PC-9 (cell line): ENCODE measurements around the gene CPD. TPM values are rescaled to one million over a fixed set of nuclear protein-coding genes. Genes with fewer than 3 reads are reported as not detected.

Experiments
- BruUV-seq: library from RNA; stranded (reverse); fragments of 400-500 nt; replicated peaks from 2 replicates; lab custom pipeline; 2021; lab: Mats Ljungman, UMichigan
- CTCF ChIA-PET: fragments of 300-600 bp; sonication (Branson Sonifier 250); formaldehyde crosslinking; loops from one replicate; lab custom pipeline; 2022; ENCODE audit warnings: antibody characterized with exemption; lab: Charles Lee
- POLR2A ChIA-PET: fragments of 300-600 bp; sonication (Branson Sonifier 250); formaldehyde crosslinking; loops from one replicate; lab custom pipeline; 2022; ENCODE audit warnings: antibody characterized with exemption; ENCODE audit not compliant: unreplicated experiment; lab: Charles Lee
- DNase-seq, 2 experiments: peaks; one replicate each; pipeline versions ENCODE4 v3.0.0 to v3.0.0-alpha.2; 2015 to 2022; ENCODE audit warnings: mixed read lengths in 1 of 2
- H2AFZ ChIP-seq: fragments of 200-600 bp; sonication (generic); 2 replicates; pipeline ENCODE4 v1.8.1; 2017; ENCODE audit warnings: antibody characterized with exemption
- H3F3A ChIP-seq: fragments of 200-600 bp; sonication (generic); 2 replicates; pipeline ENCODE4 v1.8.1; 2017; ENCODE audit warnings: antibody characterized with exemption, mild to moderate bottlenecking, low read depth; ENCODE audit not compliant: insufficient read depth
- H3K27ac ChIP-seq: fragments of 200-600 bp; sonication (generic); 2 replicates; pipeline ENCODE4 v1.6.1; 2016; ENCODE audit warnings: mixed run types
- H3K27me3 ChIP-seq: fragments of 200-600 bp; sonication (generic); 2 replicates; pipeline ENCODE4 v1.6.1; 2016; ENCODE audit warnings: low read depth, mixed run types; ENCODE audit not compliant: insufficient read depth
- H3K36me3 ChIP-seq: fragments of 200-600 bp; sonication (generic); 2 replicates; pipeline ENCODE4 v1.6.1; 2016; ENCODE audit warnings: low read depth, mixed run types
- H3K4me1 ChIP-seq: fragments of 200-600 bp; sonication (generic); replicated peaks from 2 replicates; pipeline ENCODE4 v1.6.1; 2016; ENCODE audit warnings: mixed run types; ENCODE audit not compliant: insufficient read depth
- H3K4me2 ChIP-seq: fragments of 200-600 bp; sonication (generic); 2 replicates; pipeline ENCODE4 v1.6.1; 2017; ENCODE audit warnings: mixed run types
- H3K4me3 ChIP-seq: fragments of 200-600 bp; sonication (generic); 2 replicates; pipeline ENCODE4 v1.6.1; 2016; ENCODE audit warnings: mixed run types
- H3K79me2 ChIP-seq: fragments of 200-600 bp; sonication (generic); 2 replicates; pipeline ENCODE4 v1.6.1; 2017; ENCODE audit warnings: low read depth, mixed run types
- H3K9me2 ChIP-seq: fragments of 200-600 bp; sonication (generic); 2 replicates; pipeline ENCODE4 v1.8.1; 2017; ENCODE audit warnings: mild to moderate bottlenecking; ENCODE audit not compliant: insufficient read depth
- H3K9me3 ChIP-seq: fragments of 200-600 bp; sonication (generic); 2 replicates; pipeline ENCODE4 v1.8.1; 2016; ENCODE audit warnings: low read depth; ENCODE audit not compliant: insufficient read depth
- H4K20me1 ChIP-seq: fragments of 200-600 bp; sonication (generic); 2 replicates; pipeline ENCODE4 v1.8.1; 2017; ENCODE audit not compliant: insufficient read depth
- CTCF ChIP-seq: fragments of 200-600 bp; sonication (generic); conservative IDR thresholded peaks from 2 replicates; pipeline ENCODE4 v1.6.1; 2017; ENCODE audit warnings: mixed run types, antibody characterized with exemption, mild to moderate bottlenecking, moderate library complexity
- EZH2 ChIP-seq: fragments of 200-600 bp; sonication (generic); IDR thresholded peaks from 2 replicates; pipeline ENCODE4 v1.8.0; 2017; ENCODE audit warnings: antibody characterized with exemption, low read depth
- intact Hi-C: fragments of 100-400 bp; cut with micrococcal nuclease; formaldehyde crosslinking; loops from one replicate; pipeline ENCODE4 v1.10.0; 2022; ENCODE audit not compliant: unreplicated experiment
- total RNA-seq: library from RNA; stranded (reverse); gene quantifications from 2 replicates; pipeline ENCODE4 v1.2.3, GENCODE V29; 2021

Gene CPD
- total RNA-seq, 1 experiment from 2014 or later, result 55.0 TPM

GRCh38 chr17:30358055-30358760 is 20.5 kb upstream of the CPD start:
- H3K4me3 ChIP-seq, result no peak overlapping the region
- H3K27ac ChIP-seq, result no peak overlapping the region
- ChIA-PET CTCF (interaction anchor here (0.5 to 0.6 kb wide), 2 partner anchors 143 to 822 kb away, joined by 3 to 10 read pairs; no protein-coding TSS in a partner anchor), POLR2A (no interaction called here)
- no peaks in the 10 kb centered on the region for H3K79me2 ChIP-seq
- no peak for DNase-seq
- TF ChIP-seq CTCF (no peak), EZH2 (no peak)
- no peaks in the 10 kb centered on the region for H3K9me2 ChIP-seq
- intact Hi-C loops, result no loop called here
- no peak overlapping the region for H2AFZ ChIP-seq
- peaks cover 13% of the 10 kb centered on the region for H3K4me1 ChIP-seq
- no peak overlapping the region for H3K4me2 ChIP-seq
- no peaks in the 10 kb centered on the region for H3K27me3 ChIP-seq
- no TSS peak for BruUV-seq
- H3K9me3 ChIP-seq, result peaks cover 14% of the 10 kb centered on the region
- H4K20me1 ChIP-seq, result no peaks in the 10 kb centered on the region
- 0 out of 2 replicates have a peak, but pooled peaks cover 4% of the 10 kb centered on the region for H3K36me3 ChIP-seq
- peaks cover 16% of the 10 kb centered on the region for H3F3A ChIP-seq

GRCh38 chr17:30360086-30360808 is 18.5 kb upstream of the CPD start:
- H4K20me1 ChIP-seq, result no peaks in the 10 kb centered on the region
- H3K4me3 ChIP-seq, result no peak overlapping the region
- peaks cover 14% of the 10 kb centered on the region for H3K9me3 ChIP-seq
- no peak overlapping the region for H3K27ac ChIP-seq
- H3K79me2 ChIP-seq, result no peaks in the 10 kb centered on the region
- H3K9me2 ChIP-seq, result no peaks in the 10 kb centered on the region
- H2AFZ ChIP-seq, result no peak overlapping the region
- no peak overlapping the region for H3K4me2 ChIP-seq
- H3F3A ChIP-seq, result peaks cover 29% of the 10 kb centered on the region
- ChIA-PET POLR2A (no interaction called here), CTCF (no interaction called here)
- no TSS peak for BruUV-seq
- peaks cover 27% of the 10 kb centered on the region for H3K4me1 ChIP-seq
- TF ChIP-seq EZH2, result no peak
- no peak for TF ChIP-seq CTCF
- no peaks in the 10 kb centered on the region for H3K27me3 ChIP-seq
- intact Hi-C loops, result no loop called here
- DNase-seq, result no peak
- 0 out of 2 replicates have a peak, but pooled peaks cover 4% of the 10 kb centered on the region for H3K36me3 ChIP-seq

- no peaks in the 10 kb centered on the region for H4K20me1 ChIP-seq
- no peak overlapping the region for H3K4me3 ChIP-seq
- no peaks in the 10 kb centered on the region for H3K9me2 ChIP-seq
- no peak for DNase-seq
- ChIA-PET POLR2A (no interaction called here), CTCF (no interaction called here)
- H3F3A ChIP-seq, result peaks cover 40% of the 10 kb centered on the region
- H3K9me3 ChIP-seq, result peaks cover 14% of the 10 kb centered on the region
- no peak overlapping the region for H3K27ac ChIP-seq
- no peaks in the 10 kb centered on the region for H3K27me3 ChIP-seq
- TF ChIP-seq EZH2 (no peak), CTCF (no peak)
- no peak overlapping the region for H2AFZ ChIP-seq
- no TSS peak for BruUV-seq
- H3K36me3 ChIP-seq, result 0 out of 2 replicates have a peak, but pooled peaks cover 4% of the 10 kb centered on the region
- no peaks in the 10 kb centered on the region for H3K79me2 ChIP-seq
- no peak overlapping the region for H3K4me2 ChIP-seq
- intact Hi-C loops, result no loop called here
- H3K4me1 ChIP-seq, result peaks cover 27% of the 10 kb centered on the region
Observed at GRCh38 chr17:30361766-30362279, 16.9 kb upstream of the CPD start.
